ENCODE measurements around the gene FXYD7. TPM values are rescaled to one million over a fixed set of nuclear protein-coding genes. Genes with fewer than 3 reads are reported as not detected.

The FXYD7 gene
- total and polyA plus RNA-seq, 2 of the 13 experiments (the other 11 are each of a cell fraction or from before 2014, with no cell fraction given) = 0.55 TPM; not detected in 1

- 0 out of 2 replicates have a peak, but pooled peaks have one; percentile 41 for TF ChIP-seq SNAPC4 (CRISPR knock-in tag; IDR thresholded peaks at IDR 0.05)
- no peak for TF ChIP-seq ZC3H4 (CRISPR knock-in tag; IDR thresholded peaks at IDR 0.05; ENCODE audit: borderline replicate concordance)
- TF ChIP-seq ZNF550 (CRISPR knock-in tag; IDR thresholded peaks at IDR 0.05; ENCODE audit: borderline replicate concordance) = no peak
- no peak for TF ChIP-seq E2F5 (CRISPR knock-in tag; conservative IDR thresholded peaks at IDR 0.05)
- no peak for TF ChIP-seq ZNF713 (CRISPR knock-in tag; IDR thresholded peaks at IDR 0.05)
- peak; percentile 44 for TF ChIP-seq MEIS2 (CRISPR knock-in tag; IDR thresholded peaks at IDR 0.05)
- TF ChIP-seq ZUFSP (CRISPR knock-in tag; IDR thresholded peaks at IDR 0.05; ENCODE audit: borderline replicate concordance) = no peak
- TF ChIP-seq HIC2 (CRISPR knock-in tag; IDR thresholded peaks at IDR 0.05; ENCODE audit: low read depth) = peak; percentile 60; the same call in 1 of the 2 replicates
- TF ChIP-seq NCOR1 (IDR thresholded peaks at IDR 0.05; ENCODE audit: borderline replicate concordance, low read length) = peak; percentile 93
- no peak; the same call in 1 of the 2 replicates for TF ChIP-seq CHD4 (IDR thresholded peaks at IDR 0.05; ENCODE audit: borderline replicate concordance, low read length)
- no peak for TF ChIP-seq ZFP1 (CRISPR knock-in tag; IDR thresholded peaks at IDR 0.05)
- 0 out of 2 replicates have a peak, but pooled peaks have one; percentile 47 for TF ChIP-seq NFIC (IDR thresholded peaks at IDR 0.05; ENCODE audit: low read length)
- TF ChIP-seq SNAPC5 (CRISPR knock-in tag; IDR thresholded peaks at IDR 0.05; ENCODE audit: borderline replicate concordance) = no peak
- TF ChIP-seq SRSF1 (optimal IDR thresholded peaks at IDR 0.05; ENCODE audit: low read depth, low read length) = no peak
- no peak for TF ChIP-seq ZNF549 (CRISPR knock-in tag; IDR thresholded peaks at IDR 0.05)
- no peak for TF ChIP-seq GMEB1 (CRISPR knock-in tag; IDR thresholded peaks at IDR 0.05; ENCODE audit: borderline replicate concordance)
- TF ChIP-seq ELF4 (CRISPR knock-in tag; IDR thresholded peaks at IDR 0.05; ENCODE audit: borderline replicate concordance) = no peak
These were observed 5.9 kb upstream of the FXYD7 start (continued) for GRCh38 chr19:35136977-35137702.

All from HepG2 (cell line).